ENCODE results near the gene CCDC86.
A peak's percentile ranks its signal among the peaks of the same experiment; 100 is the strongest.

- TF ChIP-seq, protein P1, sequence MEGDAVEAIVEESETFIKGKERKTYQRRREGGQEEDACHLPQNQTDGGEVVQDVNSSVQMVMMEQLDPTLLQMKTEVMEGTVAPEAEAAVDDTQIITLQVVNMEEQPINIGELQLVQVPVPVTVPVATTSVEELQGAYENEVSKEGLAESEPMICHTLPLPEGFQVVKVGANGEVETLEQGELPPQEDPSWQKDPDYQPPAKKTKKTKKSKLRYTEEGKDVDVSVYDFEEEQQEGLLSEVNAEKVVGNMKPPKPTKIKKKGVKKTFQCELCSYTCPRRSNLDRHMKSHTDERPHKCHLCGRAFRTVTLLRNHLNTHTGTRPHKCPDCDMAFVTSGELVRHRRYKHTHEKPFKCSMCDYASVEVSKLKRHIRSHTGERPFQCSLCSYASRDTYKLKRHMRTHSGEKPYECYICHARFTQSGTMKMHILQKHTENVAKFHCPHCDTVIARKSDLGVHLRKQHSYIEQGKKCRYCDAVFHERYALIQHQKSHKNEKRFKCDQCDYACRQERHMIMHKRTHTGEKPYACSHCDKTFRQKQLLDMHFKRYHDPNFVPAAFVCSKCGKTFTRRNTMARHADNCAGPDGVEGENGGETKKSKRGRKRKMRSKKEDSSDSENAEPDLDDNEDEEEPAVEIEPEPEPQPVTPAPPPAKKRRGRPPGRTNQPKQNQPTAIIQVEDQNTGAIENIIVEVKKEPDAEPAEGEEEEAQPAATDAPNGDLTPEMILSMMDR (IDR thresholded peaks at IDR 0.05; ENCODE audit: insufficient read depth, low read length): peak; percentile 39
- TF ChIP-seq, protein P2, sequence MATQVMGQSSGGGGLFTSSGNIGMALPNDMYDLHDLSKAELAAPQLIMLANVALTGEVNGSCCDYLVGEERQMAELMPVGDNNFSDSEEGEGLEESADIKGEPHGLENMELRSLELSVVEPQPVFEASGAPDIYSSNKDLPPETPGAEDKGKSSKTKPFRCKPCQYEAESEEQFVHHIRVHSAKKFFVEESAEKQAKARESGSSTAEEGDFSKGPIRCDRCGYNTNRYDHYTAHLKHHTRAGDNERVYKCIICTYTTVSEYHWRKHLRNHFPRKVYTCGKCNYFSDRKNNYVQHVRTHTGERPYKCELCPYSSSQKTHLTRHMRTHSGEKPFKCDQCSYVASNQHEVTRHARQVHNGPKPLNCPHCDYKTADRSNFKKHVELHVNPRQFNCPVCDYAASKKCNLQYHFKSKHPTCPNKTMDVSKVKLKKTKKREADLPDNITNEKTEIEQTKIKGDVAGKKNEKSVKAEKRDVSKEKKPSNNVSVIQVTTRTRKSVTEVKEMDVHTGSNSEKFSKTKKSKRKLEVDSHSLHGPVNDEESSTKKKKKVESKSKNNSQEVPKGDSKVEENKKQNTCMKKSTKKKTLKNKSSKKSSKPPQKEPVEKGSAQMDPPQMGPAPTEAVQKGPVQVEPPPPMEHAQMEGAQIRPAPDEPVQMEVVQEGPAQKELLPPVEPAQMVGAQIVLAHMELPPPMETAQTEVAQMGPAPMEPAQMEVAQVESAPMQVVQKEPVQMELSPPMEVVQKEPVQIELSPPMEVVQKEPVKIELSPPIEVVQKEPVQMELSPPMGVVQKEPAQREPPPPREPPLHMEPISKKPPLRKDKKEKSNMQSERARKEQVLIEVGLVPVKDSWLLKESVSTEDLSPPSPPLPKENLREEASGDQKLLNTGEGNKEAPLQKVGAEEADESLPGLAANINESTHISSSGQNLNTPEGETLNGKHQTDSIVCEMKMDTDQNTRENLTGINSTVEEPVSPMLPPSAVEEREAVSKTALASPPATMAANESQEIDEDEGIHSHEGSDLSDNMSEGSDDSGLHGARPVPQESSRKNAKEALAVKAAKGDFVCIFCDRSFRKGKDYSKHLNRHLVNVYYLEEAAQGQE (IDR thresholded peaks at IDR 0.05; ENCODE audit: insufficient replicate concordance, low read depth): no peak
- TF ChIP-seq SPI1 (IDR thresholded peaks at IDR 0.05; ENCODE audit: borderline replicate concordance, low read depth) (no peak), POLR2AphosphoS5 (IDR thresholded peaks at IDR 0.05; ENCODE audit: low read depth) (no peak), GABPA (IDR thresholded peaks at IDR 0.05; ENCODE audit: low read depth) (no peak)
These were observed 45.6 kb downstream of the CCDC86 start for GRCh38 chr11:60887556-60887955.

Data from HL-60 (cell line).